DMS114 treated with DMSO at 0.1 percent for 48 hours (cell line): ENCODE data around the gene SLC37A2.

ENCODE experiments used
- DNase-seq: peaks from one replicate; lab custom pipeline; 2025; ENCODE audit not compliant: unreplicated experiment; lab: John Stamatoyannopoulos, UW

The SLC37A2 gene

DNA sequence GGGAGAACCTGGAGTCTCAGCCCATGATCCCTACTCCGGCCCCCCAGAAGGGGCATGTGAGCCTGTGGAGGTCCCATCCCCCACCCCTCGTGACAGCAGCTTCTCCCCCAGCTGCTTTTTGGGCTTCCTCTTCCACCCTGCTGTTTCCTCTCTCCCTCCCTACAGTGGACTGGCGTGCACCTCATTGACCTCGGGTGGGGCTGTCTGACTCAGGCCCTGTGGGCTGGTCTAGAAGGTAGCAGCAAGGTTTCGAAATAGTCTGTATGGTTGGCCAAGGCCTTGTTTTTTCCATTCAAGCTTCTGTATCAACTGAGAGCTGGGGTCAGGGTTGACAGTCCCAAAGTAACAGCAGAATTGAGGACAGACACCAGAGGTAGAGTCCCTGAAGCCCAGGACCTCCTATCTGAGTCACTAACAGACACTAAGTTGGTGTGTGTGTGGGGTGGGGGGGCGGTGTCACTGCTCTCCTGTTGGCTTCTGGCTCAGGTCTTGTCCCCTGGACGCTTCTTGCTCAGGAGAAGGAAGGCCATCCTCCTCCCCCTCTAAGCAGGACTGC, 7.7 kb downstream of the SLC37A2 start:
- no peak for DNase-seq

DNA sequence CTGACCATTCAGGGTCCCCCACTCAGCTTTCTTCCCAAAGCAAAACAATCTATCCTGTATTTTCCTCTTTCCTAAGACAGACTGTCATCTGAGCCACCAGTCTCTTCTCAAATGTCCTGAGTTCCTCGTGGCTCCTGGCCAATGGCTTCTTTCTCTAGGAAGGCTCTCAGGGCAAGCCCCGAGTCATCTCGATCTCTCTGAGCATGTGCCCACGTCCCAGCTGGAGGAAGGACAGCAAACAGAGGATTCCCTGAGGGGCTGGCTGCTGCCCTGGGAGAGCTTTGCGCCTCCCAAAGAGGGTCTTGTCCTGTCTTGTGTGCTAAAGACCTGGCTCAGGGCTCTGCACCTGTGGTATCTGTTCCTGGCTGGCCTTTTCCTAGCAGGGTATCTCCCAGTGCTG, 8.3 kb downstream of the SLC37A2 start:
- no peak for DNase-seq

DNA sequence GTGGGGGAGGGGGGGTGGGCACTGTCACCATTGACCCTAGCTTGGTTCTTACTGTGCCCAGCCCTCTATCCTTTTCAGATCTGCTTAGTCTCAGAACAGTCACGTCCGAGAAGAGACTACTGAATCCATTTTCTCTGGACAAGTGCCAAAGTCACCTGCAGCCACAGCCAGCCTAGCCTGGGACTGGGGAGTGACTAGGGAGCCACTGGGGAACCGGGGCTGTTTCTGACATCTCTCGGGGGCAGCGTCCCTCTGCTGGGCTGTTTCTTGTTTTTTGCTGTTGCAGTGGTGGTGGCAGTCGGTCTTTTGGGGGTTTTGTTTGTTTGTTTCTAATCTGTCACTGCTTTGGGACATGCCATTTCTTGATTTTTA, 8.7 kb downstream of the SLC37A2 start:
- DNase-seq = no peak

DNA sequence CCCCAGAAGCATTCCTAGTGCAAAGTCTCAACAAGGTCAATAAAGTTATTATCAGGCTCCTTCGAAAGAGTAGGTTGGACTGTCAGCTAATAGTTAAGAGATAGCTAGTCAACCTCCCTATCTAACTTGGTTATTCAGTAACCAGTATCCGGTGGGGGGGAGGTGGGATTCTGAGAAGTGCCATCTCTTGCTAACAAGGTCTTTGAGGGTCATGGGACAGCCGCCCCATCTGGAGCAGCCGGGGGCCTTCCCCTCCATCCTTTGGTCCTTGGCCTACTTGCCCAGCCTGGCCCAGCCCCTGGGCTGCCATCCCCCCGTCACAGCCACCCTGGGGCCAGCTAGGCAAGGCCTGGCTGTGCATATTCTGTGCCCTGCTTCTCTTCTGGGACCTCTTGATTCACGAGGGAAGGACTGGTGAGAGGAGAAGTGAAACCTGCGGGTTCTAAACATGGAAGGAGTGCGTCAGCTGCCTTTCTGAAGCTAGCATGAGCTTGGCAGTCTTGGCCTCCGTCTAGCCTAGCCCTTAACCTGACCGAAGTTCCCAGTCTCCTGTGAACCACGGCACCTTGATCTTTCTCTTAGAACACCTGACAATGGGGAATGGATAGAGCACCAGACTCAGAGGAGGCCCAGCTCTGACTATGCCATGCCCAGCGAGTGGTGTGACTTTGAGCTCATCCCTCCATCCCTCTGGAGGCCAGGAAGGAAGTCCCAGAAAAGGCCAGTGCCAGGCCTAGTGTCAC, 9.3 kb downstream of the SLC37A2 start:
- no peak for DNase-seq

DNA sequence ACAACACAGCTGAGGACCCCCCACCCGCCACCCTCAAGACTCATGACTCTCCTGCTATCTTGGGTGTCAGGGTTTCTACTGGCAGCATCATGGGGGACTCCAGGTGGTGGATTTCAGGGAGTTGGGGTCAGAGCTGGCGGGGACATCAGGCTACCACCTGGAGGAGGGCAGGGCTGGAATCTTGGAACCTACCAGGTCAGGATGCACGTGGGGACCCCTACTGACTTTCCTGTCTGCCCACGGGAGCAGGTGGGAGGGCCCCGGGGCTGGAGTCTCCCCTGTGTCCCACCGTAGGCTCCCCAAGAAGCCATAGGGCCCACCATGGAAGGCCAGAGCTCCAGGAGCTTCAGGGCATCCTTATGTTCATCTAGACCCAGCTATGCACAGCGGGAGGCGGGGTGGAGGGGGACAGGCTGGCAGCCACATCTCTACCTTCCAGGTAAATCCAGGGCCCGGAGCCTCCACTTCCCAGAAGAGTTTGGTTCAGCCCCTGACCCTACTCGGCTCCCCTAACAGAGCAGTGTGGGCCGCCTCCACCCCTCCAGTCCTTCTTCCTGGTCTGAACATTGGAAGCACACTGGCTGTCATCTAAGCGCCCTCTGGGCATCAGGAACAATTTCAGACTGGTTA, 10.0 kb downstream of the SLC37A2 start:
- no peak for DNase-seq

DNA sequence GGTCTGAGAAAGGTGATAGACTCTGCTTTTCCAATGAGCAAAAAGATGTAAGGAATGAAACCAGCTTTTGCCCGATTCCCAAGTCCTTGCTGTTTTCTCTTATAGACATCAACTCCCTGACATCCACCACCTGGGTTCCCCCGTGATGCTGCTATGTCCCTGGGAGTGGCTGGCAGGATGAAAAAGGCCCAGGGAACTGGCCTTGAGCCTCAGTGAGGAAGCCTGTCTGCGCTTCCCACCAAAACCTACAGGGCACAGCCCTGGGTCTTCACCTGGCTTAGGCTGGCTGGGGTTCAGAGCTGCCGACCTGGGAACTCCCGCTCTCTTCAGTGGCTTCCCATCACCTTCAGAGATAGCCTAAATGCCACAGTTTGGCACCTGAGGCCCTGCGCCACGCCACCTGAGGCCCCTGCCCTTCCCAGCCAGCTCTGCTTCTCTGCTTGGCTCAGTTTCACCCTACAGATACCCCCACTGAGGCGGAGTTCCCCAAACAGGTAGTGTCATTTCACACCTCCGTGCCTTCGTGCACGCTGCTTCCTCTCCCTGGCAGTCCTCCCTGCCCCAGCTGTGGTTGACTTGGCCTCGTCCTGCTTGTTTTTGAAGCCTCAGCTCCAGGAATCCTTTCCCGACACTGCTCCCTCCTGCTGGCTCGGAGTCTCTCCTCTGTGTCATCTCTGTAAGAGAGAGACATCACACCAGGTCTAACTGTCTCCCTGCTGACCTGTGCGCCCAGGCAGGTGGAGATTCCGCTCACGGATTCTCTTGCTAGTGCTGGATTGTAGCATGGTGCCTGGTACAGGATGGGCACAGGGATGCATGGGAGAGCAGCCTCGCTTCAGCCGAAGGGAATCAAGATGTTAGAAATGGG, 10.7 kb downstream of the SLC37A2 start:
- DNase-seq = no peak

DNA sequence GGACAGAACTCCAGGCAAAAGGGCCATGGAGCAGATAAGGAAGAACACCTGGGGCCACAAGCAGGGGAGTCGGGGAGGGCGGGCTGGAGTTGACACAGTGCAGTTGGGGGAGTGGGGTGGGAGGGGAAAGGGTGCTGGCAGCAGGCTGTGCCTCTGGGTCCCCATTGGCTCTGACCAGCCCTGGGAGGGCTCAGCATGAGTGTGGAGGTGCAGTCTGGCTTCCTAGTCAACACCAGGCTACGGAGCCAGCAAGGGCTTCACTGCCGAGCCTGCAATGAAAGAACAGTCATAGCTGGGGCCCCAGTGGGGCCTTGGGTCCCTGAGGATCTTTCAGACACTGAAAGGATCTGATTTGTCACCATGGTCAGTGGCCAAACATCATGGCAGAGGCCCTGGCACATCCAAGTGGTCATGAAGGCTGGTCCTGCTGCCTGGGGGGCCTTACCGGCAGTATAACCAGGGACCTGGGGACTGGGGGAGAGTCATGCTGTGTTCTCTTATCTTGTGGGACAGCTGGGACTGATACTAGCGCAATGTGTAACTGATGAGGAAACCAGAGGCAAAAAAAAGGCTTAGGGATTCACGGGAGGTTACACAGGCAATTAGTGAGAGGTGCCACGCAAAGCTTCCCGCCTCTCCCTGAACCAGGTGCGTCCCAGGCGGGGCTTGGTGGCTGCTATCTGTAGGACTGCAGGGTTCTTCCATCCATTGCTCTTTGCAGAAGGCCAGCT, 11.6 kb downstream of the SLC37A2 start:
- DNase-seq = no peak

DNA sequence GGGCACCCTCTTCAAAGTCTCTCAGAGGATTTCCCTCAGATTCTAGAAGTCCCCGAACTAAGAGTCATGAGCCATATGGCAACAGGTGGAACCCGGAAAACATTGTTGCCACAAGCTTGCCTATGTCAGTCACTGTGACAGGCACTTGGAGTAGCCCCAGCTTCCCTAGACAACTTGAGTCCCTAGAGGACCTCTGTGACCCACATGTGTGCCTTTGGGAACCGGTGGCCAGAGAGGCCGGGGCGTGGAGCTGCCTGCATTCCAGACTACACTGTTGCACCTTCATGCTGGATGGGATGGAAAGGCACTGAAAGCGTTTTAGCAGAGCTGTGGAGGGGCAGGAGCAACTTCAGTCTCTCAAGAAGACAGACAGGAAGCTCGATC, 12.1 kb downstream of the SLC37A2 start:
- no peak for DNase-seq

DNA sequence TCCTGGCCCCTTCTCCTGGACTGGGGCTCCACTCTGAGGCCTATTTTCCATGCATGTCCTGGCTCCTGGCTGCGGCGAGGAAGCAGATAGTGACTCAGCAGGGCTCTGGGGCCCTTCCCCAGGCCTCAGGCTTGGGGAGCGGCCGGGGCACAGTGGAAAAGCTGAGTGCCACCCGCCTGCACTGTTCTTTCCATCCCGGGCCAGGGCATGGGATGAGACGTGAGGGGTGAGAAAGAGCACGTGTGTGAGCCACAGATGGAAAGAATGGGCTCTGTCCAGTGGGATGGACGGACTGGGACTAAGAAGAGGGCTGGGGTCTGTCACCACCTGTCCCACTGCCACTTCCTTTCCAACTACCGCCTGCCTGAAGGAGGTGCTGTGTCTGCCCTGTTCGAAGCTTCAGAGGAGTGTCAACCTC, 12.8 kb downstream of the SLC37A2 start:
- DNase-seq = no peak

DNA sequence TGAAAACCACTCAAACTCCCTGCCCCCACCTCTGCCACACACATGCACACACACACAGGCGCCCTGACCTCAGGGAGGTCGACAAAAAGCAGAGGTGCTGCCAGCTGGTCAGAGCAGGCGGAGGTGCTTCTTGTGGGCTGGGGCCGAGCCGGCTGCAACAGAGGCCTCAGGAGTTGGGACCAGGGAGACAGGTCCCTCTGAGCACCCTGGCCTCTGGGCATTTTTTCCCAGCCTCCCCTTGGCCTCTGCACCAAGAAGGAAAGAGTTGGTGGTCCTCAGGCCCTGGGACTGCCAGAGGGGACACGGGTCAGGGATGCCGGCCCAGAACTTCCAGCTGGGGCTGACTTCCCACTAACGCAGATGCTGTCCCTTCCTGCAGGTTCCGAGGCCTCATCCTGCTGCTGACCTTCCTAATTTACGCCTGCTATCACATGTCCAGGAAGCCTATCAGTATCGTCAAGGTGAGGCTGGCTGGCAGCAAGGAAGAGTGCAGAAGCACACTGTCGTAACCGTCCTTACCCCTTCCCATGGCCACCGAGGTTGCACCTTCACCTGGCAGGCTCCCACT, 13.4 kb downstream of the SLC37A2 start:
- no peak for DNase-seq

DNA sequence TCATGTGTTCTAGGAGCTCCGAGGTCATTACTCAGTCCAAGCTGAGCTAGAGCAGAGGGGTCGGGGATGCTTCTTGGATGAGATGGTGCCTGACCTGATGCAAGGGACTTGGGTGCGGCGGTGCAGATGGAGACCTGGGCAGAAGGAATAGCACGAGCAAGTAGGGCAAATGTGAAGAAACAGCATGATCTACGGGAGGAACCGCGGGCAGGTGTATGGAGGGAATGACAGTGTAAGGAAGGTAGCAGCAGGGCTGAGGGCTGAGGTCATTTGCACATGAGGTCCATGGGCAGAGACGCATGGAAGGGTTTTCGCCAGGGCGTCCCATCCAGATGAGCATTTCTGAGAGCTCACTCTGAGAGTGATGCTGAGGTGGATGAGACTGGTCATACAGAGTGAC, 14.9 kb downstream of the SLC37A2 start:
- DNase-seq = no peak

DNA sequence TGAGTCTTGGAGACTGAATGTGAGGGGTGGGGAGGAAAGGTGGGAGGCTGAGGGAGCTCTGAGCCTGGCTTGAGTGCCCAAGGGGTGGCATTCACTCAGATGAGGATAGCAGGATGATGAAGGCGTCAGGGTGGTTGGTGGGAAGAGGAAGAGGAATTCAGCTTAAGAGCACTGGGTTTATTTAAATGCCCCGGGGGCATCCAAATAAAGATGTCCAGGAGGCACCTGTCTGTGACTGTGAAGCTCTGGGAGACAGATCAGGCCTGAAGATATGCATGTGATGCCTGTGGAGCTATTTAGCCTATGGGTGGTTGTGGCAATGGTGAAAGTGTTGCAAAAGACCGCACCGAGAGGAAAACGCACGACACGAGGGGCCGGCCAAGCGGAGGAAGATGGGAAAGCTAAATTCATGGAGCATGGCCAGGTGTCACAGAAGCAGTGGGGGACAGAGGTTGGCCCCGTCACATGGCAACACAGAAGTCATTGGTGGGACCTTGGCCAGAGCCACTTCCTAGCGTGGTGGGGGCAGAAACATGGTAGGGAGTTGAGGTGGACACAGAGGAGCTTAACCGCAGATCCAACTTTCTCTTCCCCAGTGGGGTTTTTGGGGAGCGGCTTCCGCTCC, 15.5 kb downstream of the SLC37A2 start:
- DNase-seq = no peak

DNA sequence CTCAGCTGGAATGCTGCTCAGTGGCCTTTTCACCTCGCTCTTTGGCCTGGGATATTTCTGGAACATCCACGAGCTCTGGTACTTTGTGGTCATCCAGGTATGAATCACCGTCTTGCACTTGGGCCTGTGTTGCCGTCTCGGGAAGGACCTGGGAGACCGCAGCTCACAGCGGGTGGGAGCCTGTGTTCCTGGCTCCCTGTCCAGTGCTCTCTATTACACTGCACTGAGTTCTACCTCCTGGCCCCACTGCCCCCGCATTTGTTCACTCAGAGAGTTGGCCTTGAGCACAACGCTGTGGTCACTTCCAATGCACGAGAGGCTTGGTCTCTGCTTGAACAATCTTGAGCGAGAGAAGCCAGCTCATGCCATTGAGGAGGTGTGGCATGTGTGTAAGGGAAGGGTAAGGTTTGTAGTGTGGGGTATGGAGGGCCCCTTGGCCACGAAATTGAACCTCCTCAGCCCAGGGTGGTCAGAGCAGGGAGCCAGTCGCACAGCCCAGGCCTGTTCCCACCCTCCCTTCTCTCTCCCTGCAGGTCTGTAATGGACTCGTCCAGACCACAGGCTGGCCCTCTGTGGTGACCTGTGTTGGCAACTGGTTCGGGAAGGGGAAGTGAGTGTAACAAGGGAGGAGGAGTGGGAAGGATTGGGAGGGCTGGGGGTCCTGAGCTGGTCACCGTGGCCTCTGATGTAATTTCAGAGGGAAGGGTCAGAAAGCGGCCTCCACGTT, 16.2 kb downstream of the SLC37A2 start:
- DNase-seq = no peak

DNA sequence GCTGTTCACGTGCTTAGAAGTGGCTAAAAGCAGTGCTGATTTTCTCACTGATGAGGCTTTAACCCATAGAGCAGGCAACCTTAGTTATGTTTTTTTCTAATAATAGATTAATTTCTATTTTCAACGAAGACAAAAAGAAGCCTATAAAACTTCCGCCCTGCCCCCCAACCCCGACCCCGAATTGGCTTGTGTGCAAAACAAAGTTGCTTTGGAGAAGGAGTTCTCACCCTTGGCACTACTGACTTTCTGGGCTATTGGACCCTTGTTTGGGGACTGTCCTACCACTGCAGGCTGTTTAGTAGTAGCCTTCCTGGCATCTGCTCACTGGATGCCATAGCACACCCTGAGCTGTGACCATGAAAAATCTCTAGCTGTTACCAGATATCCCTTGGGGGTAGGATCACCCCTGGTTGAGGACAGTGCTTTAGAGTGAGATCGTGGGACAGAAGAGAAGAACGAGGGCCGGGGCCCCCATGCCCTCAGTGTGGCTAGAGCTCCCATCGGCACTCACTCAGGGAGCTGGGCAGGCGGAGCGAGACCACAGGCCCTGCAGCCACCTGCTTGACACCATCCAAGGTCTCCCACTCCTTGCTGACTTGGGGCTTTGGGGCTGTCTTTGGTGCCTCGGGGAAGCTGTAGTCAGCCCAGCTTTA, 16.9 kb downstream of the SLC37A2 start:
- DNase-seq = no peak

DNA sequence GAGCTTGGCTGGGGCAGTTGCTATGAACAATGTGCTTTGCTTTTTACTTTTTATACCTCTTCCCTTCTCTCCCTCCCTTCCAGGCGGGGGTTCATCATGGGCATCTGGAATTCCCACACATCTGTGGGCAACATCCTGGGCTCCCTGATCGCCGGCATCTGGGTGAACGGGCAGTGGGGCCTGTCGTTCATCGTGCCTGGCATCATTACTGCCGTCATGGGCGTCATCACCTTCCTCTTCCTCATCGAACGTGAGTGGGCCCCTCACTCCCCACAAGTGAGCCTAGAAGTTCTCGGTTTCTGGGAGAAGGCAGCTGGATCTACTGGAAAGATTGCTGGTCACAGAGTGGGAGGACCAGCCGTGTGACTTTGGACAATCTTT, 17.4 kb downstream of the SLC37A2 start:
- no peak for DNase-seq

DNA sequence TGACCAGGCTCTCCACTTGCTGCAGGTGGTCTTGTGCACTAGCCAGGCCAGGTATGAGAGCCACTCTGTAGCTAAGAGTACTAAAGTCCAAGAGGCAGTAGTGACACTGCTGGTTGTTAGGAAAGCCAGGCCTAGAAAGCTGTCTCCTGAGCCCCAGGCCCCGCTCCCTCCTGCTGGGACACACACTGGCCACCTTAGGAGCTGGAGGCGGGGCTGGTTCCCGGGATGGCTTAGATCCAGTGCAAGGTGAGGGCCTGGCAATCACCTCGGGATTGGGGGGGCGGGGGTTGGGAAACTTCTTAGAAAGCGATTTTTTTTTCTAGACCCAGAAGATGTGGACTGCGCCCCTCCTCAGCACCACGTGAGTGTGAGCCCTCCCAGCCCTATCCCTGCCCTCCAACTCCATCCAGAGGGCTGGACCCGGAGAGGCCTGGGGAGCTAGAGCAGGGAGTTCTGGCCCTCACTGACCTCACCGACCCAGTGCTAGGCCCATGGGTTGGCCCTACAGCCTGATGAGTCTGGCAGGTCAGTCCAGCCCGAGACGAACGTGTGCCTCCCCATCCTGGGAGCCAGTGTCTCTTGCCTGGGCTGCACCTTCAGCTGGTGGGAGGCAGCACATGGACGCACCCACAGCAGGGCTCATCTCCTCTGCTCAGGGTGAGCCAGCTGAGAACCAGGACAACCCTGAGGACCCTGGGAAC, 18.1 kb downstream of the SLC37A2 start:
- DNase-seq = no peak

DNA sequence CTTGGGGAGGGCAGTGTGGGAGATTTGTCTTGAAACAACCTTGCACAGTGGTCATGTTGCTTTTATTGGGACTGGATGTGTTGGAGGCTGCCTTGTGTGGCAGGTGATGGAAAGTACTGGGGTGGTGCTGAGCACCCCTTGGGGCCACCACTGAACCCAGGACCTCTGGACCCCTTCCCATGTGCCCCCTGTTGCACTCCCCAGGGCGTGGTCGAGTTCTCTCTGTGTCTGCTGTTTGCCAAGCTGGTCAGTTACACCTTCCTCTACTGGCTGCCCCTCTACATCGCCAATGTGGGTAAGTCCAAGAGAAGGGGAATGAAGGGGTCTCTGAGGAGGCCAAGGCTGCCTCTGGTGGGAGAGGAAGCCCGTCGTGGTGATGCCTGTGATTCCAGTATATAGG, 18.9 kb downstream of the SLC37A2 start:
- no peak for DNase-seq

DNA sequence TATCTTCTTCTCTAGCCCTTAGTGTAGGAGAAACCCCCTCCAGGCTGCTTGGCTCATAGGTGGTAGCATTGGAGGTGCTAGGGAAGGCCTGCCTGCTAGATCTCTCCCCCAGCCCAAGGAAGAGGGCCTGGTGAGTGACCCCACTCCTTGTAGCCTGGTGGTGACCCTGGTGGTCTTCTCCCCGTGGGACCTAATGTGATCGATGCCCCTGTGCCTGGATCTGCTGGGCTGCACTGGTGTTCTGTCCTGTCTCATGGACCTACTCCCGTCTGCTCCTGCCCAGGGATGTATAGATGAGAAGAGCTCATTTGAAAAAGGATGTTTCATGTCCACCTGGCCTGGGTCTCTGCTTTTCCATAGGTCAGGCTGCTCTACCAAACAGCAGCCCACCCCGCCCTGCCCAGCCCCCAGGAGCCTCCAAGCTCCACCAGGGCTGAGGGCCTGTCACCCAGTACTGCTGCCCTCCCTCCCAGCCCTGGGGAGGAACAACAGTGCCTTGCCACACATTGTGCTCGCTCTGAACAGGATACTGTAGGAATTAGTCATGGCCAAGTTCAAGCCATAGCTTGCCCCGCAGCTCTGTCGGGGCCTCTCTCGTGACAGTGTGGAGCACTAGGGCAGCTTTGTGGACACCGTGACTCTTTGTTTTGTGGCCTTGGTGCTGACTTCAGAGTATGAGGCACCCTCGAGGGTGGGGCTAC, 19.7 kb downstream of the SLC37A2 start:
- no peak for DNase-seq
